Kidney epithelial cell (primary cell): ENCODE results near the gene CSNK1D. TPM values are rescaled to one million over a fixed set of nuclear protein-coding genes. Genes with fewer than 3 reads are reported as not detected.

Experiments used
- DNase-seq: peaks from one replicate; pipeline ENCODE4 v3.0.0-alpha.2; 2010; ENCODE audit warnings: low read depth
- H3K27me3 ChIP-seq: 2 replicates; pipeline ENCODE4 v1.6.0; 2011; ENCODE audit warnings: low read length; ENCODE audit not compliant: control insufficient read depth, insufficient read depth
- H3K36me3 ChIP-seq: 2 replicates; pipeline ENCODE4 v1.5.1; 2011; ENCODE audit warnings: low read length; ENCODE audit not compliant: control insufficient read depth, insufficient read depth
- H3K4me3 ChIP-seq: 2 replicates; pipeline ENCODE4 v1.5.1; 2011; ENCODE audit warnings: low read depth, mild to moderate bottlenecking, control low read depth, low read length
- CTCF ChIP-seq: IDR thresholded peaks from 2 replicates; pipeline ENCODE4 v1.5.1; 2011; ENCODE audit warnings: mild to moderate bottlenecking, moderate library complexity, low read length, control low read depth, inconsistent platforms; ENCODE audit not compliant: insufficient read depth, poor library complexity, severe bottlenecking
- total RNA-seq: library from RNA; depleted of rRNA; stranded (reverse); fragments of >200 nt; gene quantifications from 2 replicates; pipeline ENCODE4 v1.2.3, GENCODE V29; 2015

Gene CSNK1D
- total RNA-seq, 1 donor from 2014 or later, result 61.7 TPM

DNA sequence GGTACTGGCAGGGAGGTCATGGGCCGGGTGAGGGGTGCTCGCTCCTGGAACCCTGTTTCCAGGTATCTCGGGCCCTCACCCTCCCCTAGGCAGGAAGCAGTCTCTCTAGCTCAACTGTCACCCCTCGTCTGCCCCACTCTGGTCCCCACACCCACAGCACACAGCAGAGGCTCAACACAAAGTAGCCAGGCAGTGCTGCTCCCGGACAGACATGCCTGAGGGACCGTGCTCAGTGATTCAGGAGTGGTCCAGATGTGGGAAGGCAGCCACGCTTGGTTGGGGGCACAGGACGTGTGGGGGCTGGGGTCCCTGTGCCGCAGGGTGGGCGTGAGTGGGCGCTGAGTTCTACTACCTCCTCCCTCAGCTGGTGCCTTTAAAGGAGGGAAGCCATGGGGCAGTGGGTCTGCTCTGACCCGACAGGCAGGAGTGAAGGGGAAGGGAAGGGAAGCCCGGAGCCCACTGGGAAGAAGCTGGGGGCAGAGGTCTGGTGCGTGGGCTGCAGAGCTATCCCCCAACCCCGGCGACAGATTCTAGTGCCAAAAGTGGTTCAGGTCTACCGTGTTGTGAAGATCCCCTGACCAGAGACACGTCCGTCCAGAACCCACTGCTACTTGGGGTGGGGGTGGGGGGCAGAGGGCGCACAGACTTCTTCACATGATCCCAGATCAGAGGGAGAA lies 32.9 kb downstream of the CSNK1D start:
- no peak for TF ChIP-seq CTCF
- Histone ChIP-seq H3K27me3 (no peaks in the 10 kb centered on the region), H3K36me3 (peaks cover 10% of the 10 kb centered on the region), H3K4me3 (no peak overlapping the region)
- no peak for DNase-seq

DNA sequence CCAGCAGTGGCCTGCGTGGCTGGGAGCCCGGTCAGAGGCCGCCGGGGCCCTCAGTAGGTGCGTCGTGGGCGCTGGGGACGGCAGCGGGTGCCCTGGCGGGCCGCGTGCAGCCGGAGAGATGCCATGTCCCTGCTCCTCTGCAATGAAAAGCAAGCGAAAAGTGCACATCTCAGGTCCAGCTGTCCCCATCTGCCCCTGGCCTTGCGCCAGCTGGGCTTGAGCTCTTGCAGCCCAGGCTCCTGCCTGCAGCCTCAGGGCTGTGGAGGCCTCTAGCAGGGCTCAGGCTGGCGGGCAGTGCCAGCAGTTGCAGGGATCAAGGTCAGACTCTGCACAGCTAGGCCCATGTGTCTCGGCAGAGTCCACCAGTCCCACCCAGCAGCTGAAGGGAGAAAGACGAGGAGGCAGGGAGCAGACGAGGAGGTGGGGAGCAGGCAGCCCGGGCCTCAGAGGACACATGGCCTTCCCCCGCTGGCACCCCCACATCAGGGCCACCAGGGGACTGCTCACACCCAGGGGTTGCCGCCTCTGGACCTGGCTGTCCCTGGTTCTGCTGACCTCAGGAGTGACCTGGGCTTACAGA lies 33.5 kb downstream of the CSNK1D start:
- Histone ChIP-seq H3K36me3 (peaks cover 7% of the 10 kb centered on the region), H3K27me3 (no peaks in the 10 kb centered on the region), H3K4me3 (no peak overlapping the region)
- DNase-seq, result no peak
- TF ChIP-seq CTCF, result no peak

DNA sequence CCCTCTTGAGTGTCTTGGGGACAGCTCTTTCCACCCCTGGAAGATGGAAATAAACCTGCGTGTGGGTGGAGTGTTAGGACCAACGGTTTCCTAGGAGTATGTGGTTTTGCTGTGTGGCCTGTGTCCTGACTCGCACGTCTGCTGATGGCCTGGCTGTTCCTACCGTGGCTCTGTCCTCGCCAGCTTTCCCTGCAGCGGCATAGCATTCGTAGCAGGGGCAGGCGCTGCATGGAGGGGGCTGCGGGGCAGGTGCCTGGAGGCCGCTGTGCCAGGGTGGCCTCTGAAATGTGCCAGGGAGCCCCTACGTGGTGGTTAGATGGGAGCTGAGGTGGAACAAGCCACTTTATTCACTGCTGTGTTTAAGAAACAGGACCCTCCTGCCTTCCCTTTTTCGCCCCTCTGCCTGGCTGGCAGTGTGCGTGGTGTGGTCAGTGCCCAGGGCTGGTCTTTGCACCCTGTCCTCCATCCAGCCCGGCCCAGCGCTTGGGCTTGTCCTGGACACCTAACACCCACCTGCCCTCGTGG lies 34.0 kb downstream of the CSNK1D start:
- no peak overlapping the region for H3K4me3 ChIP-seq
- TF ChIP-seq CTCF, result no peak
- H3K36me3 ChIP-seq, result peaks cover 6% of the 10 kb centered on the region
- H3K27me3 ChIP-seq, result no peaks in the 10 kb centered on the region
- no peak for DNase-seq

DNA sequence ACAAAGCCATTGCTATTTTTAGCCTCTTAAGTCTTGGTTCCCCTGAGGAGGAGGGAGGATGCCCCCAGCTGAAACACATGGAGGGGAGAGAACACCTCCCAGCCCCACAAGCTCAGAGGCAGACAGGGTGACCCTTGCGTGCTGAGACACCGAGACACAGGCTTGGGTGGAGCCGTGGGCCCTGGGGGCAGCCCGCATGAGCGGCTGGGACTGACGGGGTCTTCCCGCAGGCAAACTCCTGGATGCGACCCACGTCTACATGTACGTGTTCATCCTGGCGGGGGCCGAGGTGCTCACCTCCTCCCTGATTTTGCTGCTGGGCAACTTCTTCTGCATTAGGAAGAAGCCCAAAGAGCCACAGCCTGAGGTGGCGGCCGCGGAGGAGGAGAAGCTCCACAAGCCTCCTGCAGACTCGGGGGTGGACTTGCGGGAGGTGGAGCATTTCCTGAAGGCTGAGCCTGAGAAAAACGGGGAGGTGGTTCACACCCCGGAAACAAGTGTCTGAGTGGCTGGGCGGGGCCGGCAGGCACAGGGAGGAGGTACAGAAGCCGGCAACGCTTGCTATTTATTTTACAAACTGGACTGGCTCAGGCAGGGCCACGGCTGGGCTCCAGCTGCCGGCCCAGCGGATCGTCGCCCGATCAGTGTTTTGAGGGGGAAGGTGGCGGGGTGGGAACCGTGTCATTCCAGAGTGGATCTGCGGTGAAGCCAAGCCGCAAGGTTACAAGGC lies 34.9 kb downstream of the CSNK1D start:
- DNase-seq, result no peak
- H3K4me3 ChIP-seq, result no peak overlapping the region
- H3K36me3 ChIP-seq, result peaks cover 5% of the 10 kb centered on the region
- no peak for TF ChIP-seq CTCF
- no peaks in the 10 kb centered on the region for H3K27me3 ChIP-seq

GRCh38 chr17:82237746-82238471 lies 35.6 kb downstream of the CSNK1D start:
- Histone ChIP-seq H3K36me3 (peaks cover 3% of the 10 kb centered on the region), H3K4me3 (no peak overlapping the region), H3K27me3 (no peaks in the 10 kb centered on the region)
- DNase-seq, result no peak
- TF ChIP-seq CTCF, result no peak
